Activated CD8-positive, alpha-beta memory T cell treated with anti-CD3 and anti-CD28 coated beads, Interleukin-2, amount 50 U/mL, for 24 hours (primary cell): ENCODE measurements around the gene CNGA2.

ENCODE experiments used
- DNase-seq: peaks from one replicate; pipeline ENCODE4 v3.0.0-alpha.2; 2020; ENCODE audit errors: extremely low read depth

Gene CNGA2

GRCh38 chrX:151752847-151753246, 18.3 kb downstream of the CNGA2 start:
- DNase-seq: no peak

GRCh38 chrX:151753313-151754046, 18.9 kb downstream of the CNGA2 start:
- no peak for DNase-seq

- no peak for DNase-seq
Observed at GRCh38 chrX:151754047-151754429, 19.5 kb downstream of the CNGA2 start.

- DNase-seq: no peak
Observed at GRCh38 chrX:151754641-151755215, 20.2 kb downstream of the CNGA2 start.

GRCh38 chrX:151759041-151759708, 24.6 kb downstream of the CNGA2 start:
- no peak for DNase-seq

GRCh38 chrX:151762802-151763201, 28.3 kb downstream of the CNGA2 start:
- DNase-seq: no peak

GRCh38 chrX:151763711-151764110, 29.2 kb downstream of the CNGA2 start:
- no peak for DNase-seq

- DNase-seq: no peak
Observed at GRCh38 chrX:151765026-151765425, 30.5 kb downstream of the CNGA2 start.

GRCh38 chrX:151771726-151772125, 37.2 kb downstream of the CNGA2 start:
- DNase-seq: no peak

- DNase-seq: no peak
Observed at GRCh38 chrX:151773434-151773833, 38.9 kb downstream of the CNGA2 start.

GRCh38 chrX:151774421-151774820, 39.9 kb downstream of the CNGA2 start:
- DNase-seq: no peak

GRCh38 chrX:151776181-151776731, 41.7 kb downstream of the CNGA2 start:
- no peak for DNase-seq

GRCh38 chrX:151776936-151777335, 42.4 kb downstream of the CNGA2 start:
- no peak for DNase-seq

- DNase-seq: no peak
Observed at GRCh38 chrX:151779258-151779657, 44.7 kb downstream of the CNGA2 start.

GRCh38 chrX:151780621-151781020, 46.1 kb downstream of the CNGA2 start:
- DNase-seq: no peak

GRCh38 chrX:151789179-151789800, 54.7 kb downstream of the CNGA2 start:
- no peak for DNase-seq

GRCh38 chrX:151790481-151791160, 56.1 kb downstream of the CNGA2 start:
- DNase-seq: no peak

- no peak for DNase-seq
Observed at GRCh38 chrX:151791961-151792360, 57.4 kb downstream of the CNGA2 start.

GRCh38 chrX:151792505-151792904, 58.0 kb downstream of the CNGA2 start:
- DNase-seq: no peak

GRCh38 chrX:151793886-151794285, 59.3 kb downstream of the CNGA2 start:
- DNase-seq: no peak
